Activated CD4-positive, alpha-beta T cell treated with anti-CD3 and anti-CD28 coated beads for 1 hour (primary cell): ENCODE data around the gene SND1.
"Not testable (repeated sequence)": the region's sequence is repeated elsewhere in the genome, so short reads cannot be mapped to it uniquely, and the experiment has no call there.

Experiments
- DNase-seq: peaks from one replicate; pipeline ENCODE4 v3.0.0-alpha.2; 2020

Gene SND1

GRCh38 chr7:128108641-128109423, 456.8 kb downstream of the SND1 start:
- no peak for DNase-seq

- not testable (repeated sequence) for DNase-seq
These were observed 457.5 kb downstream of the SND1 start for GRCh38 chr7:128109424-128109969.

- no peak for DNase-seq
These were observed 458.8 kb downstream of the SND1 start for GRCh38 chr7:128110641-128111364.

GRCh38 chr7:128112018-128112780, 460.2 kb downstream of the SND1 start:
- DNase-seq: no peak

- no peak for DNase-seq
These were observed 460.8 kb downstream of the SND1 start for GRCh38 chr7:128112781-128113221.

GRCh38 chr7:128113839-128114238, 461.8 kb downstream of the SND1 start:
- no peak for DNase-seq

GRCh38 chr7:128114806-128115205, 462.8 kb downstream of the SND1 start:
- DNase-seq: no peak

GRCh38 chr7:128115336-128115820, 463.4 kb downstream of the SND1 start:
- no peak for DNase-seq

- DNase-seq: no peak
These were observed 464.1 kb downstream of the SND1 start for GRCh38 chr7:128115821-128116723.

- DNase-seq: no peak
These were observed 464.7 kb downstream of the SND1 start for GRCh38 chr7:128116740-128117139.

- no peak for DNase-seq
These were observed 465.7 kb downstream of the SND1 start for GRCh38 chr7:128117691-128118090.

GRCh38 chr7:128119036-128119435, 467.0 kb downstream of the SND1 start:
- no peak for DNase-seq

- DNase-seq: no peak
These were observed 468.1 kb downstream of the SND1 start for GRCh38 chr7:128120116-128120515.

GRCh38 chr7:128120976-128121490, 469.0 kb downstream of the SND1 start:
- DNase-seq: no peak

- no peak for DNase-seq
These were observed 469.9 kb downstream of the SND1 start for GRCh38 chr7:128121711-128122530.

GRCh38 chr7:128122576-128123290, 470.7 kb downstream of the SND1 start:
- no peak for DNase-seq

- DNase-seq: no peak
These were observed 471.5 kb downstream of the SND1 start for GRCh38 chr7:128123291-128124037.

GRCh38 chr7:128124786-128125185, 472.8 kb downstream of the SND1 start:
- no peak for DNase-seq

GRCh38 chr7:128125816-128126215, 473.8 kb downstream of the SND1 start:
- DNase-seq: no peak
